HG02759 (cell line): ENCODE data around the gene UQCC5.

ENCODE experiments used
- ATAC-seq: cut with Tn5 transposase; IDR thresholded peaks from one replicate; pipeline ENCODE4 v1.9.1; 2021; ENCODE audit warnings: mild to moderate bottlenecking, moderate library complexity; ENCODE audit not compliant: unreplicated experiment

The UQCC5 gene

DNA sequence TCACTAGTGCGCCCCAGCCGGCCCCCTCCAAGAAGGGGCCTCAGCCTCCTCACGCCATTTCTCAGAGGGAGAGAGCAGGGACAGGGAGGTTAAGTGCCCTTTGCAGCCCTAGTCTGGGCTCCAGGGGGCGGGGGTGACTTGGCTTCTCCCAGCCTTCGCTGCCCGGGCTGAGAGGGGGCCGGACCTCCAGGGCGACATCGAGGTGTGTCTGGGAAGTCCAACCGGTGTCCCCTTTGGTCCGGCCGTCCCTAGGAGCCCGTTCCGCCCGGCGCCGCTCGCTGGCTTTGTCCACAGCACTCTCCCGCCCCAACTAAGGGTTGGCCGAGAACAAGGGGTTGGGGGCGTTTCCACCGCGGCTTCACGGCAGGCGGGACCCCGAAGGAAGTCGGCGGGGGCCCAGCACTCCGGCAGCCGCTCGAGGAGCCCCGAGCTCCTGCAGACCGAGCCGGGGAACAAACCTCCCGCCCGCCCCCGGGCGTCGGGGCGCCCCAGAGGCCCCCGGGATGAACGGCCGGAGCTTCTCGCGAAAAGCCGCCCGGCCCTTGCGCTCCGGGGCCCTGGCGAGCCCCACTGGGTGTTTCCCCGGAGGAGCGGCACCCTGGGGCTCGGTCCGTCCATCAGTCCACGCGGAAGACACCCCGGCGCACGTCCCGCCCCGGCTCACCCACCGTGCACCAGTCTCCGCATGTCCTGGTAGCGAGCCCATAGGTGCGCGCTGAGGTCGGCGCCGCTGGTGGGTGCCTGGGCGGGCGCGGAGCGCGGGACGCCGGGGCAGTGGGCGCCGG lies 3.4 kb upstream of the UQCC5 start:
- ATAC-seq: peak; percentile 9

DNA sequence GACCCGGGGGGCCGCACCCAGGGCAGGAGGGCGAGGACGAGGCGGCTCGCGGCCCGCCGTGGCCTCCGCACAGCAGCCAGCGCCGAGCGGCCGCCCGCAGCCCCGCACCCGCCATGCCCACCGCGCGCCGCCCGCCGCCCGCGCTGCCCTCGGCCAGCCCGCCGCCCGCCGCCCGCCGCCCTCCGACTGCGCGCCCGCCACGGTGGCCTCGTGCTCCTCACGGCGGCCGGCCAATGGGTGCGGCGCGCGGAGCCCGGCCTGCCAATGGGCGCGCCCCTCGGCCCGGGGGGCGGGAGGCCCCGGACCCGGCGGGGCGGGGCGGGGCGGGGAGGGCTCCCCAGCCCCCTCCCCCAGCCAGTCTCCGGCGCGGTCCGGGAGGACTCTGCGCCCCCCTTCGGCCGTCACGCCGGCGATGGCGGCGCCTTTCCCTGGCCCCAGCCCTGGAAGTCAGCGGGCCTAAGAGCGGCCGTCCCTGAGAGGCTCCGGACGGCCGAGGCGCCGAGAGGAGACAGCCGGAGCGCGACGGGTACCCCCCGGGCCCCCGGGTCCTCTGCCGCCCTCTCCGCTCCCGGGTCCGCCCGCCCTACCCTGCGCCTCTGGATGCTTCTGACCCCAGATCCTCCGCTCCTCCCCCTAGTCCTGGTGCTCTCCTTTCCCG lies 2.7 kb upstream of the UQCC5 start, which contains the start of gene NT5DC2:
Gene NT5DC2, minus strand, starts transcription at position 235 of the 658 bp plus-strand sequence. Its CDS starts 120 bp downstream, at position 115.
- ATAC-seq: peak; percentile 45

DNA sequence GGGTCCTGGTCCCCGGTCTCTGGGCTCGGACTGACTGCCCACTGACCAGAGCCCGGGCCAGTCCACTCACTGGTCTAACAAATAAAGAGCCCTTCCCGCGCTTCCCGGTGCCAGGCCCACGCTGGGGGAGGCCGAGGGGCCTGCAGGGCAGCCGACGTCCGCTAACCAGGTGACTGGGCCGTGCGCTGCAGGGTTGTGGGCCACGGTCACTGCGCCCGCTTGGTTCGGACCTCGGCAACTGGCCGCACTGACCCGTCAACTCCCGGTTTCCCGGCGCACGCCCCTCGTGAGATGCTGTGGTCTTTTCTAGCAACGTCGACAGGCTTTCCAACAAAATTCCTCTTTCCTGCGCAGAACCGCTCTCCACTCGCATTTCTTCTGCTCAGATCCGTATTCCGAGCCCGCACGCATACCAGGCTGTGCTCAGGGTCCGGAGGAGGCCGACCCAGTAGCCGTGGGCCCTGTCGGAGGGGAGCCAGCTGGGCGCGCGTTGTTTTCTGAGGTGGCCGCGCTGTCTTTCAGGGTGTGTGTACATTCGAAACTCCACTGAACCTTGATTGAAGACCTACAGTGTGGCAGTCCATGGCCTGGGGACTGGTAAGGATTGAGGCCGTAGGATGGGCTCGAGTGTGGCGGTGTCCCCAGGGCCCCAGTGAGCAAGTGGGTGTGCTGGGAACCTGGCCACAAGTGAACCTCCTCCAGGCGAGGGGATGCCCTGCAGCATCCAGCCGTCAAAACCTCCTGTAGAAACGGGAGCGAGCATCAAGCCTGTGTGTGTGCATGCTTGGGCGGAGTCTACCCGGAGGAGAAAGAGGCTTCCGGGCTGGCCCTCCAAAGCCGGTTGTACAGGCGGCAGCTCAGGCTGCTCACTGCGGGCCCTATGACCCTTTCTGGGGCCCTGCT lies 1.9 kb upstream of the UQCC5 start:
- no peak for ATAC-seq

DNA sequence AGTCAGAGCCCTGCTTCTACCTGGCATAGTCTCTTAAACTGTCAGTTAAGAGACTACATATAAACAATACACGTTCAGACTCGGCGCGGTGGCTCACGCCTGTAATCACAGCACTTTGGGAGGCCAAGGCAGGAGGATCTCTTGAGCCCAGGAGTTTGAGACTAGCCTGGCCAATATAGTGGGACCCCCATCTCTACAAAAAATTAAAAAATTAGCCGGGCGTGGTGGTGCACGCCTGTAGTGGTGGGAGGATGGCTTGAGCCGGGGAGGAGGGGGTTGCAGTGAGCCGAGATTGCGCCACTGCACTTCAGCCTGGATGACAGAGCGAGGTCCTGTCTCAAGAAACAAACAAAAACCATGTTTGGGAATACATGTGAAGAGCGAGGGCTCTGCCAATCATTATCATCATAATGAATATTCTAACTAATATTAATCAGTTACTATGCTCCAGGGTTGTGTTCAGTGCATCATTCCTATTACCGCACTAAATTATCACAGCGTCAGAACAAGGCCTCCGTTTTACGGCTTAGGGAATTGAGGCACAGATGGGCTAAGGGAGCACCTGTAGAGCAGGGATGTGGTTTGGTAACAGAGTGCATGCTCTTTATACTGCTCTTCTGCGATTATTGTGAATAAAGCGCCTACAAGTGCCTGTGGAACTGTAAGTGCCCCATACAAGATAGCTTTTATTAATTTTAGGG lies 844 bp upstream of the UQCC5 start:
- ATAC-seq: no peak

DNA sequence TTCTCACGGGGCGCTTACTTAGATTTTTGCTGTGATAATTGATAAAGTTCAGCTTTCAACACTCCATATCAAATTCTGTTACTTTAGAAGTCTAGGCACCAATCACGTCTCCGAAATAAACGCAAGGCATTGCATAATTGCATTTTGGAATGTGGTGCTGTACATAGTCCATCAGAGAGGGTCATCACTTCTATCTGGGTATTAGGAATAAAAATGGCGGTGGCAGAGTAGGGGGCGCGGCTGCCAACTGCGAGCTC lies 365 bp upstream of the UQCC5 start:
- no peak for ATAC-seq

DNA sequence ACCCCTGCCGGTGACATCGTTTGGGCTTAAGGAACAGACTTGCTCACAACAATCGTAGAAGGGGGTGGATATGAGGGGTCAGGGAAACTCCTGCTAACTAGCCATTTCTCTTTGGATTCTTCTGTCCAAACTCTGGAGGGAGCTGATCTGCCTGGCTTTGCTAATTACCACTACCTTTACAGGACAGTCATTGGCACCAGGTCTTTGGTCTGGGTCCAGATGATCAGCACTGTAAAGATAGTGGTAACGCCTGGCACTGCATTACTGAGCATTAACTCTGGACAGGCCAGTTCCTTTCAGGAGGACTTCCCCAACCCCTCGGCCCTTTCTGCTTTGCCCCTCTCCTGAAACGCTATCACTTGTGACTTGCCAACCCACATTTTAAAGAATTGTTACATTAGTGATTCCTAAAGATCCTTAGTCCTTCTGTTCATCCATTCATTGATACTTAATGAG lies 788 bp downstream of the UQCC5 start:
- no peak for ATAC-seq

DNA sequence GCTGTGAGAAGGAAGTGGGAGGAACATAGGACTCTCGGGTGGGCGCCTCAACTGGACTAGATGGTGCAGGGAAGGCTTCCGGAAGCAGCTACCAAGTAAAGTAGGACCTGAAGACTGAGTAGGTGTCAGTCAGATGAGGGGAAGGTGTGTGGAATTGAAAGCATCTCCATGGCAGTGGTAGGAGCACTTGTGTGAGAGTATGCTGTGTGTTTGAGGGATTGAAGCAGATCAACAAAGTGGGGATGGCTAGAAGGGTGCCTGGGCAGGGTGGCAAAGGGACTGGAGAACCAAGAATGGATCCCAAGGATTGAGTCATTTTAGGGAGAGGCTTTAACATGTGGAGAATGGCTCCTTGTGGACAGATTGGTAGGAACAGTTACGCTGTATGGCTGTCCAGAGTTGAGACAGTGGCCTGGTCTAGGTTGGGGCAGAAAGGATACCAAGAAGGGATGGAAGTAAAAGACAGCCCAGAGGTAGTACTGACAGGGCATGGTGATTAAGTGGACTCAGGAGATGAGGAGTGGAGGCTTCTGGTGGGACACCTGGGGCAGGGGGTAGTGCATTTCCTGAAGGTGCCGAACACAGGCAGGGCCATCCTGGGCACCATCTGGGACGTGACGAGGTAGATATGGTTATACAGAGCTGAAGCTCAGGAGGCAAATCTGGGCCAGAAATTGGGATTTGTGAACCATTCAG lies 1.5 kb downstream of the UQCC5 start:
- no peak for ATAC-seq

DNA sequence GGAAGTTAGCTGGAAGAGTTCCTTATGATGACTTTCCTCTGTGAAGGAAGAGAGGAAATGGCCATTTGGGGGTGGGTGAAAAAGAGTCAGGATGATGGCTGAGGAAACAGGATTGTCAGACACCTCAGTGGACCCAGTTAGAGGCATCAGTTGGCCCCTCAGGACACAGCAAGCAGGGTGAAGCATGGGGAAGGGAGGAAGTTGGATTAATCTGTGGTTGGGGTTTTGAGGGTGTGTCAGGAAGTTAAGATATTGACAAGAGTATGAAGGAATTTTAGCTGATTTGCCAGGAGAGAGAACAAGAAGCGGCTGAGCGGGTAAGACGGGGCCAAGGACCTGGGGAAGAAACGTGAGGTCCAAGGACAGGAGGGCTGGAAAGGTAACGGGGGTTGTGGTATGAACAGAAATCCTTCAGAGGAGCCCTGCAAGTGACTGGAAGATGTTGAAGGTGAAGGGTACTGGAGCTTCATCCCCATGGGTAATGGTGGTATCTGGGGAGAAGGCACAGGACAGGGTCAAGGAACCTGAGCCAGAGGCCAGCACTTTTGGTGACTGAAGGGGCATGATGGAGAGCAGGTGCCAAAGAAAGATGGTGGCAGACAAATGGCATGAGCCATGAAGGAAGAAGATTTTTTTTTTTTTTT lies 2.7 kb downstream of the UQCC5 start:
- no peak for ATAC-seq

DNA sequence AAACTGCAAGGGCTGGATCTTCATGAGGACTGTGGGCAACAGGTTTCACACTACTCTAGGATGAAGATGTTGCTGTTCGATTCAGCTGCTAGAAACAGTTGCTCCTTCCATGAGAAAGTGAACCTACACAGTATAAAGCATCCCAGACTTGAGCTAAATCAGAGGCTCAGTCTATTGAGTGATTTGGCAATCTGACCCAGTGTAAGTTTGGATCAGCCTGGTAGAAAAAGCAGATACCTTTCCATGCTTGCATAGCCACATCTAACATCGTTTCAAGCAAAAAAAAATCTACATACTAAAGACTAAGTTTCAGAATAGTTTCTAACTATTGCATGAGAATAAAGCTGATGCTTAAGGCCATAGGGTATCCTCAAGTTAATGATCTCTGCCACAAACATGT lies 4.6 kb downstream of the UQCC5 start:
- ATAC-seq: no peak

DNA sequence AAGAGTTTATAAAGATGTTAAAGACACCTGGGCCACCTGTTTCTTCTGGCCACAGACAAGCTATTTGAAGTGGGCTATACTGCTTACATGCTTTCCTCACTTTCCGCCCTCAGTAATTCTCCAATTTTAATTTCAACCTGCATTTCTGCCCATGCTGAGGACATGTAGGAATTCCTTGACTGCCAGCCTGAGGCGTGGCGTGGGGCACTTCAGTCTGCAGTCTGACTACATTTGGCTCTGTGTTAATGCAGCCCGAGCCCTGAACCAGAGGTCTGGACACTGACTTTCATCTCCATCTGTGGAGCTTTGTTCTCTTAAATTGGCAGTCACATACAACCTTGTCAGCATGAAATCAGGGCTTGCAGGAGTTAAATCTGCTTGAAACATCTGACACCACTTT lies 8.5 kb downstream of the UQCC5 start:
- no peak for ATAC-seq

DNA sequence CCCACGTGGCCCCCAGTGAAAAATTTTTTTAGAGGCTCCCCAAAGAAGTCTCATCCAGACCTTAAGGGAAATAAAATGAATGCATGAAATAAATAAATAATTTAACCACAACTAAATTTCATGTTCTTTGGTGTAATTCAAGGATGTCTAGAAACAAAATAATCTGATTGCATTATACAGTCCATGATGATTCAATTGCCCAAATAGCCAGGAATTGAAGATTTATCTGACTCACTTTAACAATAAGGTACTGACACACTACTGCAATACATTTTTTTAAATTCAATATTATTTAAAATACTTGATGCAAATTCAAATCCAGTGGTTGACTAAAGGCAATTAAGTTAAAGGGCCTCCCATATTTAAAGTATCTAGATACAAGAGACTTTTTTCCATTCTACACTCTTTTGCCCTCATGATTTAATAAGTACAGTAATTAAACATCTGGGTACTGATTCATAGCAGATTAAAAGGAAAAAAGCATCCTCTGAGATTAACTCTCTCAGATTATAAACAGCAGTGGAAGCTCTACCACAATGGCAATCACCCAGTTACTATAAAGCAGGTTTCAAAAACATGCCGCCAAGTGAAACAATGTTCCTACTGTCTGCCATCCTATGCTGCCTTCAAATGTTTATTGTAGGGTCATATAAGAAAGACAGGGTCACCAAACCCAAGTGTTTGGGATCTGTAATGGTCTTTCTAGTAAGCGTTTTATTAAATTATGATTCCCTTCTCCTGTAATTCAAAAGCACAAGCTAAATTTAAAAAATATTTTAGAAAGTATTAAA lies 9.9 kb downstream of the UQCC5 start:
- ATAC-seq: no peak

DNA sequence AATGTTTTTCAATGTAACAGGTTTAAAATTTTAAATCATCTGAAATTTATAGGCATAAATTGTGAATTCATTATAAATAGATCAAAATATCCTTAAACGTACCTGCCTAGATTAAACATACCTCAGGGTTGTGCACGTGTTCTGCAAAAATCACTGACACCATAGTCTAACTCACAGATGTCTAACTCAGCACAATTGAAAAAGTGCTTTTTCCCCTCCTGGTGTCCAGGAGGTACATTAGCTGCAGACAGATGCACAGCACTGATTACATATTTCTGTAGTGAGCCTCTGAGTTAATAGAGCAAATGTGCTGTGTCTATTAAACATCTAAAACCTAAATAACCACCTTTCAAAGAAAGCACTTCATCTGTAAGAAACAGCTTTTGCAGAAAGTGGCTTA lies 10.7 kb downstream of the UQCC5 start:
- ATAC-seq: no peak

DNA sequence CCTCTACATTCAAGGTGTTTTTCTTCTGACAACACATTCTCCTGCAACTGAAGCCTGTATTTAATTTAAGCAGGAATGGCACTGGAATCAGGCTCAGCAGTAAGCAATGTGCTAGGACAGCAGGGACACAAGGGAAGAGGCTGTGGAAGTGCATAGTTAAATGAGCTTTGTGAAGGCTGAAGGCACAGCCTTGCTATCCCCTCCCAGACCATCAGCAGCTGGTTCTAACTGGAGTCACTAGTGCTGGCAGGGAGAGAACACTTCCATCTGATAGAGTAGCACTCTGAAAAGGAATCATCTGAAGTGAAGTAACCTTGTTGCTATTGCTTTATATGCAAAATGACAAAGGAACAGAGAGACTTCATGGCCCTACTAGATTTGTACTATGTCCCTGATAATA lies 14.7 kb downstream of the UQCC5 start:
- no peak for ATAC-seq

DNA sequence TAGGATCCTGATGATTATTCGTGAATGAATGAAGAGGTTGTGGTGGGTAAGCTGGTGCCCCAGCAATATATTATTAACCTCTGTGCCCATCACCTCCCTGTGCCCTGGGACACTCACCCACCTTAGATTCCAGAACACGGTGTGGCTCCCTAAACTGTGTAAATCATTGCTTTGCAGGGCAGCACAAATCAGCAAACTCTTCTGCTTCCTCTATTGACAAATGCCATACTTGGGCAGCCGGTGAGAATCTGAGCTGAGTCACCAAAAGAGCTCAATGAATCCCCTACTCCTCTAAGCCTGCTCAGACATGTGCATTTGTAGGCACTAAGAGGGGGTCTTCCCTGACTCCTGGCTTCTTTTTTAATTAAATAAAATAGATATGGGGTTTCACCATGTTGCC lies 15.7 kb downstream of the UQCC5 start:
- ATAC-seq: no peak

DNA sequence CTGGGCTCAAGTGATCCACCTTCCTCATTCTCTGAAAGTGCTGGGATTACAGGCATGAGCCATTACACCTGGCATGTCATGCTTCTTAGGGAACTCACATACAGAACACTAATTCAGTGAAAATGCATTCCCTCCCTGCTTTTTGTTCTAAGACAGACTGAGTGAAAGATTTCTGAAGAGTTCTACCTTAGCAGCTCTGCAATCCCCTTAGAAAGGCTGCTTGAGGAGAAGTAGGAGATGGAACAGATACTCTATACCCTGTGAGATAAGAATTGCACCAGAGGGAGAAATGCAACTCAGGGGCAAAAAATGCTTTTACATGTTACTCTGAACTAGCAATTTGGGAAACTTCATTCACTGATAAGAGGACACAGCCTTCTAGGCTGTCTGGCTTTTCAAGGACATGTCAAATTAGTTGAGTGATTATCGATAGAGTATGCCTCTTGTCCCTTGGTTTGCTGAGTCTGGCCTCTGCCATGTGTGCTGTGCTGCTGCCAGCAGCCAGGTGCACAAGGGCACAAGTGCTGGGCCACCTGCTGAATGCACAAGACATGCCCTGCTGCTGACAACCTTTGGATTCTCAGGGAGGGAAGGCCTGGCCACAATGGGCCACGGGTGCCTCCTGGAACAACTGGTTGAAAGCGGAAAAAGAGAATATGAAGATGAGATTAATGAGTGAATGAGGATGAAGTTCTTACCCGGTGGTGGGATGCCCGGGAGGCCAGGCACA lies 17.8 kb downstream of the UQCC5 start:
- ATAC-seq: no peak

DNA sequence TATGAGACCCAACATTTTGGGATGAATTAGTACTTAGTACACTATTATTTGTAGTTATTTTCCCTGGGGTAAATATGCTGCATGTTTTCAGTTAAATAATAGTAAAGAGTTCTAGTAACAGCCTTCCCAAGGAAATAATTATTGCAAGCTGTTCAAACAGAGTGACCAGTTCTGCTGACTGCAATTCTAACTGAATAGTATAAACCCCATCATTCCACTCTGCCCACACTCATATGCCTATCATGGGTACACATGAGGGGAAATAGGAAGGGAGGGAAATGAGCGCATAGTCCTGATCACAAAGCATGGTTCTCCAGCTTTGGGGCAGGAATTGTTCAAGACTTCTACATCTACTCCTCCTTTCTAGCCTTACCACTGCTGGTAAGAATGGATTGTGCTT lies 18.7 kb downstream of the UQCC5 start:
- no peak for ATAC-seq

DNA sequence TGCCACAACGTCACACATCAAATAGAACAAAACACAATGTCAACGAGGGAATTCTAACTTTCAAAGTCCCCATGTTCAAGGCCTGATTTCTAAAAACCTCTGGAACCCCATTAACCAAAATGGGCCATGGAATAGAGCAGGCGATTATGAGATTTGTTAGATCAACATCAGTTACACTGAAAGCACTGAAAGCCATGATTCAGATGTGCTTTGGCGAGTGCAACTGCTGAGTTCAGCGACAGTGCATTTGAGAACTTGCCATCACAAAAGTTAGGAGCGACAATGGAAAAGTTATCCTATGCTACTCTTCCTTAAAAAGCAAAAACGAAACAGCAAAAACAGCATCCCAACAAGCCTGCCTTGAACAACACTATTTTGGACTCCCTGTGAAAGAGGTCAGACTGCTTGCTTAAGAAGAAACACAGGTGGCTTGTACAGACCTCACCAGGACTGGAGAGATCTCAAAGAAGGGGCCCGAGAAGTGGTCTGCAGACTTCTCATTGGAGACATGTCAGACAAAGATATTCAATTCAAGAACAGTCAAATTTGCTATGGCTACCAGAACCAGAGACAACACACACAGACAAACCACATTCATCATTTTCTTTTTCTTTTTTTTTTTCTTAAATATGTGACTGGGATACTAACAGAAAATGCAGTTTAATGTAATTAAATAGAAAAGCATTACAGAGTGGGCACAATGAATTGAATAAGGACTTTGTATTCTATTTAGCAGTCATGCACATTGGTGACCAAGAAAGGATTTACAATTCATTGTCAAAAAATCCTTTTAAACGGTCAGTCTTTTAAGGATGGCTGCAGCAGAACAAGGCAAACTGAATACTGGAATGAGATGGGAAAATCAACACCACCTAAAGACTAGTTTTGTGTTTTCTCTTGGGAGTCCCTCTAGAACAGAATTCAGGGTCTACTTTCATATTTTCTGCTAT lies 20.9 kb downstream of the UQCC5 start:
- no peak for ATAC-seq
